Subcutaneous abdominal adipose tissue (tissue), 5 donors: ENCODE measurements around the gene GH1.

Experiments used
- H3K27ac ChIP-seq: one replicate; pipeline ENCODE4 v1.7.0; 2013; ENCODE audit warnings: low read depth, mild to moderate bottlenecking, inconsistent platforms, low read length, moderate library complexity
- H3K27me3 ChIP-seq, 5 donors: one replicate each; pipeline ENCODE4 v1.7.0; 2013; ENCODE audit warnings: low read length in 5 of 5, inconsistent platforms in 1 of 5; ENCODE audit not compliant: control insufficient read depth in 5 of 5, insufficient read depth in 4 of 5
- H3K36me3 ChIP-seq, 5 donors: one replicate each; pipeline ENCODE4 v1.7.0; 2013; ENCODE audit warnings: low read length in 5 of 5; ENCODE audit not compliant: control insufficient read depth in 5 of 5, insufficient read depth in 5 of 5
- H3K4me1 ChIP-seq, 5 donors: one replicate each; pipeline ENCODE4 v1.7.0; 2013; ENCODE audit warnings: low read length in 5 of 5, mild to moderate bottlenecking in 3 of 5, moderate library complexity in 1 of 5; ENCODE audit not compliant: control insufficient read depth in 5 of 5, insufficient read depth in 5 of 5
- H3K4me3 ChIP-seq, 5 donors: one replicate each; pipeline ENCODE4 v1.7.0; 2013; ENCODE audit warnings: low read length in 5 of 5, low read depth in 1 of 5
- H3K9ac ChIP-seq, 5 donors: one replicate each; pipeline ENCODE4 v1.7.0; 2013; ENCODE audit warnings: low read length in 5 of 5, mild to moderate bottlenecking in 4 of 5, moderate library complexity in 3 of 5
- H3K9me3 ChIP-seq, 5 donors: one replicate each; pipeline ENCODE4 v1.7.0; 2013; ENCODE audit warnings: low read length in 5 of 5; ENCODE audit not compliant: control insufficient read depth in 5 of 5
- donor health status: healthy.
- donor health status: healthy.
- donor health status: healthy.
- donor health status: healthy.
- donor health status: healthy.

GH1 gene

DNA sequence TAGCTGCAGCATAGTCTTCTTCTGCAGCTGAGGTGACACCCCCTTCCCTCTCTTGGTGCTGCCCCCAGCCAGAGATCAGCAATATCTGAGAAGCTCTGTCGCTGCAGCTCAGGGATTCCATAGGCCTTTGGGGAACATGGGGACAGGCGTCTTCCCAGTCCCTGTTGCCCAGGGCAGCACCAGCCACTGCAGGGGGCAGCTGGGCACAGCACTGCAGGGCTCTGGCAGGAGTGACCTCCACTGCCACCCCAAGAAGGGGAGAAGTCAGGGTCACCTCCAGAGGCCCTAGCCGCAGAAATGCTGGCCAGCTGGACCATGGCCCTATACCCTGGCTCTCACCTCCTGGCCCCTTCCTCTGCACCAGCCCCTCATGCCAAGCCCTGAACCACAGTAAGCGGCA is 37.2 kb upstream of the GH1 start:
- Histone ChIP-seq H3K9ac (no peak overlapping the region), H3K36me3 (peaks cover 0 to 32% (median 18%) of the 10 kb centered on the region in 5 donors), H3K4me3 (no peak overlapping the region), H3K4me1 (peaks cover 0 to 55% (median 21%) of the 10 kb centered on the region in 5 donors), H3K9me3 (no peaks in the 10 kb centered on the region), H3K27me3 (peaks cover 0 to 6% (median 4%) of the 10 kb centered on the region in 5 donors), H3K27ac (no peak overlapping the region)

DNA sequence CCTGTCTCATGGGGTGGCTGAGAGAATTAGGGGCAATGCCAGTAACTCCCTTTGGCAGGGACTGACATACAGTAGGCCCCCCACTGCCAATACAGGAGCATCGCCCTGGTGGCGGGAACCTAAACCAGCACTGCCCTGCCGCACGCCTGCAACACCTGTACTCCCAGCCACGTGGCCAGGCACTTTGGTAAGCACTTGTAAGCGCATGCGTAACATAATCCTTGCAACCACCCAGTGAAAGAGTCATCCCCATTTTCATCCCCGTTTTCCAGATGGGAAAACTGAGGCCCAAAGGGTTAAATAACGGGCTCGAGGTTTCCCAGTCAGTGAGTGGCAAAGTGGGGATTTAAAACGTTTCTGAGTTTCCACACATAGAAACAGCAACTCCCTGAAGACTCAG is 36.6 kb upstream of the GH1 start:
- H3K9me3 ChIP-seq = no peaks in the 10 kb centered on the region
- no peak overlapping the region for H3K4me3 ChIP-seq
- H3K9ac ChIP-seq = no peak overlapping the region
- H3K36me3 ChIP-seq = peaks cover 0 to 36% (median 19%) of the 10 kb centered on the region in 5 donors
- peaks cover 0 to 56% (median 17%) of the 10 kb centered on the region in 5 donors for H3K4me1 ChIP-seq
- H3K27me3 ChIP-seq = peaks cover 0 to 6% (median 4%) of the 10 kb centered on the region in 5 donors
- no peak overlapping the region for H3K27ac ChIP-seq

DNA sequence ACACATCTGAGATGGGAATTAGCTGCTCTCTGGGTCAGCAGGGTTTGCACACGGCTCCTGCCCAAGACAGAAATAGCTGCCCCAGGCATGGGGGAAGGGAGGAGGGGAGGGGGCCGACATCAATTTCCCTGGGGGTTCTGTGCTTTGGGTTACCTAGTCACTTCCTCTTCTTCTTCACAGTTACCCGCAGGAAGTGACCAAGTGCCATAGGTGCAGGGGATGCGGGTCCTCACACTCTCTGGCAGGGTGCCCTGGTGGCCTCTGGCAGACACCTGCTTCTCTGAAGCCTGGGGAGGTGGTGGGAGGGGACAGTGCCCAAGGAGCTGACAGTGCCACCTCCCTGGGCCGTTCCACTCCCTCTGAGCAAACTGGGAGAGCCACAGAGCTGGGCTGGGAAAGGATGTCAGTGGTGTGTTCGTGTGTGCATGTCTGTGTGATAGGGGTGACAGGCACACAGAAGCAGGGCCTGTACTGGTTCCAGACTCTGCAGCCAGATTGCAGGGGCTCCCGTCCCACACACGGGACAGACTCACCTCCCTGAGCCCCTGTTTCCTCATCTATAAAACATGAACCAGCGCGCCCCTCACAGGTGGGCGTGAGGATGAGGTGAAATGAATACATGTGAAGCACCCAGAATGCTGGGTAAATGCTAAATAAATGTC is 35.9 kb upstream of the GH1 start:
- Histone ChIP-seq H3K4me3 (no peak overlapping the region), H3K36me3 (peaks cover 0 to 36% (median 19%) of the 10 kb centered on the region in 5 donors), H3K9me3 (no peaks in the 10 kb centered on the region), H3K27ac (no peak overlapping the region), H3K4me1 (peaks cover 0 to 49% (median 12%) of the 10 kb centered on the region in 5 donors), H3K27me3 (peaks cover 0 to 9% (median 4%) of the 10 kb centered on the region in 5 donors), H3K9ac (peak overlapping the region in 1 of 5 donors; percentile 18)

DNA sequence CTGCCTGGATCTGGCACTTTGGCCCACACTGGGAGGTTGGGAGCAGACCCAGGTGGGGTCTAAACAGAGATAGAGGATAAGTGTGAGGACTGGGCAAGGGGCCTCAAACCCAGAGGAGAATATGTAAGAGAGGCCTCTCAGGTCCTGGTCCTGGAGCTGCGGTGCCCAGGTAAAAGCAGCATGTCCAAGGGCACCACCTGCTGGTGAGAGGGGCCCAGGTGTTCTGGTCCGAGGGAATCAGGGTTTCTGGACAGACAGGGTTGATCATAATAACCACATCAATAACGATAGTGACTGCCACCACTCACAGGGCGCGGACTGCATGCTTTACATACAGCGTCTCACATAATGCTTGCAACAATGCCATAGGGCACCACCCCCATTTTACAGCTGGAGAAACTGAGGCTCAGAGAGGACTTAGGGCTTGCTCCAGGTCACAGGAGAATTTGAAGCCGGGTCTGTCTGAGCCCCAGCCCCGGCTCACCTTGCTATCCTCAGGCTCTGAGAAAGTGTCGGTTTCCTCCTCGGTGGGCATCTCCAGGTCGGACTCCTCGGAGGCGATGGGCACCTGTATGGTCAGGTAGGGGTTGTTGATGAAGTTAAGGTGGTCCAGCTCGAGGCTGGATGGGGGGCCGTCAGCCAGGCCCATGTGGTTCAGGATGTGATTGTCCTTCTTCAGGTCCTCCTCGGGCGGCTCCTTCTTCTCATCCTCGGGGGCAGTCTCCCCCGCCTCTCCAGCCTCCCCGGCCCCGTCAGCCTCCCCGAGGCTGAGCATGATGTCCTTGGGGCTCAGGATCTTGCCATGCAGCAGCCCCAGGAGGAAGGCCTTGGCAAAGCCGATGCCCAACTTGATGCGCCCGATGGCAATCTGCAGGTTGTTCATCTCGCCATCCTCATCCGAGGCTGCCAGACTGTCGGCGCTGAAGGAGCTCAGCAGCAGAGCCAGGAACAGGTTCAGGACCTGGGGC is 32.6 kb upstream of the GH1 start:
- H3K36me3 ChIP-seq = peaks cover 0 to 50% (median 19%) of the 10 kb centered on the region in 5 donors
- H3K4me3 ChIP-seq = no peak overlapping the region
- no peaks in the 10 kb centered on the region for H3K9me3 ChIP-seq
- H3K9ac ChIP-seq = no peak overlapping the region
- H3K4me1 ChIP-seq = peaks cover 0 to 39% (median 17%) of the 10 kb centered on the region in 5 donors
- peaks cover 0 to 16% (median 9%) of the 10 kb centered on the region in 5 donors for H3K27me3 ChIP-seq
- no peak overlapping the region for H3K27ac ChIP-seq

DNA sequence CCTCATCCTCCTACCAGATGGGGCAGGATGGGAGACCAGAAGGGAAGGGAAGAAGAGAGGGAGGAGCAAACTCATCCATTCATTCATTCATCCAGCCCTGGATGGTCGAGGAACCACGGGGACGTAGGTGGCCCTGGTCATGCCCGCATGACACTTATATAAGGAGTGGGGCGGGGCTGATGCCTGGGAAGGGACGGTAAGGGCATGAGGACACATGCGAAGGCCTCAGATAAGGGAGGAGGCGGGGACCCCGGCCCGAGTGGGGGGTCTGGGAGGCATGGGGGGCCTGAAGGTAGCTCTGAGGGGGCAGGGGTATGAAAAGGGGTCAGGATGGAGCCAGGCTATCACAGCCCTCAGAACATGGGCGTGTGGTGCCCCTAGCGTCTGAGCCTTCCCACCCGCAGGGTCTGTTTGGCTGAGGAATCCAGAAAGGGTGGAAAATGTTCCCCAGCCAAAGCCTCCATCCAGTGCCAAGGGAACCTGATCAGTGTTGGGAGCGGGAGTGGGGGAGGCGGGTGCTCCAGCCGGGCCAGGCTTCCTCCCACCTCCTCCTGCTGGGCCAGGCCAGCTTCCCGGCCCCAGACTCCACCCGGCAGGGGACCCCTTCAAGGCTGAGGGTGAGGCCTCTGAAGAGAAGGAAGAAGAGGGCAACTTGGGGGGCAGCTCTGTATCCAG is 31.1 kb upstream of the GH1 start:
- H3K27me3 ChIP-seq = peaks cover 0 to 16% (median 9%) of the 10 kb centered on the region in 5 donors
- no peaks in the 10 kb centered on the region for H3K9me3 ChIP-seq
- peaks cover 0 to 53% (median 28%) of the 10 kb centered on the region in 5 donors for H3K36me3 ChIP-seq
- no peak overlapping the region for H3K4me3 ChIP-seq
- no peak overlapping the region for H3K9ac ChIP-seq
- H3K27ac ChIP-seq = no peak overlapping the region
- H3K4me1 ChIP-seq = peaks cover 0 to 28% (median 12%) of the 10 kb centered on the region in 5 donors

DNA sequence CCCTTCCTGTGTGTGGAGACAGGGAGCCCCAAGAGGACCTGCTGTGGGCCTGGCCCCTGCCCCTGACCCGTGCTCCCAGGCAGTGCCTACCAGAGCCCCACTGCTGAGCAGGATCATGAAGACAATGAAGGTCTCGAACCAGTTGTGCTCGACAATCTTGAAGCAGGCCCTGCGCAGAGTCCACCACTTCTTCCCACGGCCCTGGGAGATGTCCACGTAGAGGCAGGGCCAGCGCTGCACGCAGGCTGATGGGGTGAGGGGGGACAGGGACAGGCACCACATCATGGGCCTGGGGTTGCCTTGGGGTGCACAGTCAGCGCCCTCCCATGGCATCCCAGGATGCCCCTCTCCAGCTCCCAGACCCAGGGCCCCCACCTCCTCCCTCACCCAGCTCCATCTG is 29.9 kb upstream of the GH1 start:
- H3K27ac ChIP-seq = no peak overlapping the region
- no peaks in the 10 kb centered on the region for H3K9me3 ChIP-seq
- no peak overlapping the region for H3K4me3 ChIP-seq
- peaks cover 0 to 58% (median 36%) of the 10 kb centered on the region in 5 donors for H3K36me3 ChIP-seq
- H3K9ac ChIP-seq = no peak overlapping the region
- peaks cover 0 to 16% (median 5%) of the 10 kb centered on the region in 5 donors for H3K4me1 ChIP-seq
- peaks cover 0 to 16% (median 6%) of the 10 kb centered on the region in 5 donors for H3K27me3 ChIP-seq

DNA sequence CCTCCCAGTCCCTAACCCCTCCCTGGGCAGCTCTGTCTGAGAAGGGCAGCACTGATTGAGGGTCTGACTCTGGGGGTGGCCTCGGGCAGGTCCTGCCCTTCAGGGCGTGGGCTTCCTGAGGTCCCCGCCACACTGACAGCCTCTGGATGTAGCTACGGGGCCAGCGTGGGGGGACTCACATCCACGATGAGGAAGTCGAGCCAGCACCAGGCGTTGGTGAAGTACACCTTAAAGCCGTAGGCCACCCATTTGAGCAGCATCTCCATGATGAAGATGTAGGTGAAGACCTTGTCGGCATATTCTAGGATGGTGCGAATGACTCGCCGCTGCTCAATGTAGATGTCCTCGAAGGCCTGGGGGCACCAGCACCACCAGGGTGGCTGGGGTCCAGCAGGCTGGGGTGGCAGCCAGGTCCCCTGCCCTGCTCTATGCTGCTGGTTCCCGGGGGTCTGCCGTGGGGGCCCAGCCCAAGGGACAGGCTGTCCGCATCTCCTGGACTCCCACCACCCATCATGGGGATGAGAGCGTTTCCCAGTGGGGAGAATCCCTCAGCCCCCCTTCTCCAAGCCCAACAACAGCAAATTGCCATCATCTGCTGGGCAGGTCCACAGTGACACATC is 29.2 kb upstream of the GH1 start:
- Histone ChIP-seq H3K9ac (no peak overlapping the region), H3K27ac (no peak overlapping the region), H3K9me3 (no peaks in the 10 kb centered on the region), H3K4me1 (peaks cover 0 to 16% (median 5%) of the 10 kb centered on the region in 5 donors), H3K36me3 (peaks cover 0 to 64% (median 41%) of the 10 kb centered on the region in 5 donors), H3K27me3 (peaks cover 0 to 16% (median 6%) of the 10 kb centered on the region in 5 donors), H3K4me3 (no peak overlapping the region)

DNA sequence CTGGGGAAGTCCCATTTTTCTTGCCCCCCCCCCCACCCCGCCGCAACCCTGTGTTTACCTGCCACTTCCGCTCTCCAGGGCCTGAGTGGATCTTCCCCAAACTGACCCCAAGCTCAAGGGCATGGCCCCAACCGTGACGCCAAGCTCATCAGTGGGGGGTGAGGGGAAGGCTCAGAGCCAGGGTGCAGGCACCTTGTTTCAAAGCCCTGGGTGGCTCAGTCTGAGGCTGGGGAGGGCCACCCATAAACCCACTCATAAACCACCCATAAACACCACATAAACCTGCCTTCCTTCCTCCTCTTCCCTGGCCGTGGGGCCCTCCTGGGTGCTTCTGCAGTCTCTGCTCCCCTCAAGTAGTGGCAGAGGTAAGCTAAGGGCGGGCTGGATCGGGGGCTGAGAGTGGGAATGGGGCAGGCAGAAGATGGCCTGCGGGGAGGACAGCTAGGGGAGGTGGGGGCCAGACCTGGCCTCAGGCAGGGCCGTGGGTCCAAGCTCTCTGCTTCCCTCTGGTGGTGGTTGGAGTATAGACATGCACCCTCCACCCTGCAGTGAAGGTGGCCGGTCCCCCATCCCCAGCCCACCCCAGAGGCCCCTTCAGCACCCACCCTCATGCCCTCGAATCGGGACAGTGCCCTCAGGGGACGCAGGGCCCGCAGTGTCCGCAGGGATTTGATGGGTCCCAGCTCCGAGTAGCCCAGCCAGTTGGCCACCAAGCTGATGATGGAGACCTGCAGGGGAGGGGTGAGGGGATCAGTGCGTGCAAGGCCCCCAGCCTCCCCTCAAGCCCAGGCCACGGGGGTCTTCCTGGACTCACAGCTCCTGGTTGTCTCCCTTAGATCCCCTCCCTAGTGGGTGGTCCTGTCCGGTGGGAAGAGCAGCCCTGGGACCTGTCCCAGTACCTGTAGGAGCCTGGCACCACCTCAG is 28.1 kb upstream of the GH1 start:
- no peak overlapping the region for H3K9ac ChIP-seq
- peaks cover 0 to 14% (median 6%) of the 10 kb centered on the region in 5 donors for H3K27me3 ChIP-seq
- no peak overlapping the region for H3K27ac ChIP-seq
- peaks cover 0 to 16% (median 5%) of the 10 kb centered on the region in 5 donors for H3K4me1 ChIP-seq
- H3K9me3 ChIP-seq = no peaks in the 10 kb centered on the region
- peaks cover 0 to 68% (median 49%) of the 10 kb centered on the region in 5 donors for H3K36me3 ChIP-seq
- H3K4me3 ChIP-seq = no peak overlapping the region
